NCI-H2107 treated with DMSO at 0.1 percent for 48 hours (cell line): ENCODE measurements around the gene OSBP2.

Experiments used
- DNase-seq: peaks from one replicate; lab custom pipeline; 2025; ENCODE audit not compliant: unreplicated experiment; lab: John Stamatoyannopoulos, UW

The OSBP2 gene

GRCh38 chr22:30866216-30866615, 171.5 kb downstream of the OSBP2 start:
- DNase-seq, result no peak

- no peak for DNase-seq
Observed at GRCh38 chr22:30866811-30867271, 172.2 kb downstream of the OSBP2 start.

- no peak for DNase-seq
Observed at GRCh38 chr22:30867746-30868662, 173.3 kb downstream of the OSBP2 start.

GRCh38 chr22:30868663-30869385, 174.2 kb downstream of the OSBP2 start:
- DNase-seq, result no peak

GRCh38 chr22:30869667-30870395, 175.2 kb downstream of the OSBP2 start:
- no peak for DNase-seq

- no peak for DNase-seq
Observed at GRCh38 chr22:30870451-30871345, 176.0 kb downstream of the OSBP2 start.

GRCh38 chr22:30871391-30872284, 177.0 kb downstream of the OSBP2 start:
- no peak for DNase-seq

GRCh38 chr22:30872285-30873041, 177.8 kb downstream of the OSBP2 start:
- no peak for DNase-seq

GRCh38 chr22:30873086-30873650, 178.5 kb downstream of the OSBP2 start:
- no peak for DNase-seq

- DNase-seq, result no peak
Observed at GRCh38 chr22:30873661-30874060, 179.0 kb downstream of the OSBP2 start.

GRCh38 chr22:30874431-30875370, 180.0 kb downstream of the OSBP2 start:
- DNase-seq, result no peak

GRCh38 chr22:30875481-30876215, 181.0 kb downstream of the OSBP2 start:
- DNase-seq, result no peak

- no peak for DNase-seq
Observed at GRCh38 chr22:30876221-30876751, 181.6 kb downstream of the OSBP2 start.

- no peak for DNase-seq
Observed at GRCh38 chr22:30876915-30877553, 182.4 kb downstream of the OSBP2 start.

GRCh38 chr22:30877662-30878515, 183.2 kb downstream of the OSBP2 start:
- no peak for DNase-seq
